Activated effector memory CD4-positive, alpha-beta T cell treated with Interleukin-2 at 50 U/mL for 16 hours (primary cell): ENCODE results near the gene CFAP299.
"Not testable (repeated sequence)": the region's sequence is repeated elsewhere in the genome, so short reads cannot be mapped to it uniquely, and the experiment has no call there.

ENCODE experiments used
- DNase-seq: peaks from one replicate; pipeline ENCODE4 v3.0.0-alpha.2; 2020

CFAP299 gene

GRCh38 chr4:80749558-80749957 lies 414.0 kb downstream of the CFAP299 start:
- DNase-seq: not testable (repeated sequence)

GRCh38 chr4:80751200-80751599 lies 415.7 kb downstream of the CFAP299 start:
- no peak for DNase-seq

GRCh38 chr4:80767944-80768343 lies 432.4 kb downstream of the CFAP299 start:
- no peak for DNase-seq

GRCh38 chr4:80776168-80776567 lies 440.6 kb downstream of the CFAP299 start:
- DNase-seq: no peak

- no peak for DNase-seq
Measured at GRCh38 chr4:80781431-80781830, 445.9 kb downstream of the CFAP299 start.

GRCh38 chr4:80787306-80787705 lies 451.8 kb downstream of the CFAP299 start:
- no peak for DNase-seq

- DNase-seq: no peak
Measured at GRCh38 chr4:80788798-80789197, 453.3 kb downstream of the CFAP299 start.

- DNase-seq: no peak
Measured at GRCh38 chr4:80790152-80790551, 454.6 kb downstream of the CFAP299 start.

GRCh38 chr4:80793660-80794059 lies 458.1 kb downstream of the CFAP299 start:
- not testable (repeated sequence) for DNase-seq

- no peak for DNase-seq
Measured at GRCh38 chr4:80798082-80798481, 462.6 kb downstream of the CFAP299 start.

GRCh38 chr4:80800719-80801118 lies 465.2 kb downstream of the CFAP299 start:
- not testable (repeated sequence) for DNase-seq

- DNase-seq: no peak
Measured at GRCh38 chr4:80803337-80803736, 467.8 kb downstream of the CFAP299 start.

GRCh38 chr4:80806472-80806871 lies 470.9 kb downstream of the CFAP299 start:
- DNase-seq: no peak

GRCh38 chr4:80809039-80809729 lies 473.7 kb downstream of the CFAP299 start:
- no peak for DNase-seq

GRCh38 chr4:80811406-80811805 lies 475.9 kb downstream of the CFAP299 start:
- no peak for DNase-seq

- no peak for DNase-seq
Measured at GRCh38 chr4:80812145-80812544, 476.6 kb downstream of the CFAP299 start.

- no peak for DNase-seq
Measured at GRCh38 chr4:80814266-80814665, 478.7 kb downstream of the CFAP299 start.

GRCh38 chr4:80831383-80832361 lies 496.1 kb downstream of the CFAP299 start:
- DNase-seq: no peak

- no peak for DNase-seq
Measured at GRCh38 chr4:80839281-80839680, 503.8 kb downstream of the CFAP299 start.

GRCh38 chr4:80839792-80840191 lies 504.3 kb downstream of the CFAP299 start:
- DNase-seq: no peak

GRCh38 chr4:80840396-80840795 lies 504.9 kb downstream of the CFAP299 start:
- DNase-seq: no peak

- DNase-seq: no peak
Measured at GRCh38 chr4:80841587-80842281, 506.2 kb downstream of the CFAP299 start.

GRCh38 chr4:80846210-80846609 lies 510.7 kb downstream of the CFAP299 start:
- DNase-seq: no peak
